Panc1 (cell line): Measurements from ENCODE around the gene CLIC1. TPM values are rescaled to one million over a fixed set of nuclear protein-coding genes. Genes with fewer than 3 reads are reported as not detected.

Experiments used
- ATAC-seq: fragments of 200-7000 bp; cut with Tn5 transposase; 2 replicates; pipeline ENCODE4 v1.9.1; 2020; ENCODE audit warnings: mild to moderate bottlenecking, moderate library complexity
- BruUV-seq: library from RNA; stranded (reverse); fragments of 400-500 nt; replicated peaks from 2 replicates; lab custom pipeline; 2021; lab: Mats Ljungman, UMichigan
- CTCF ChIA-PET: fragments of 300-600 bp; sonication (Branson Sonifier 250); formaldehyde crosslinking; loops from one replicate; lab custom pipeline; 2022; ENCODE audit warnings: antibody characterized with exemption; lab: Charles Lee
- POLR2A ChIA-PET: fragments of 300-600 bp; sonication (Branson Sonifier 250); formaldehyde crosslinking; loops from one replicate; lab custom pipeline; 2022; ENCODE audit warnings: antibody characterized with exemption; lab: Charles Lee
- DNase-seq: peaks from one replicate; pipeline ENCODE4 v3.0.0-alpha.2; 2010; ENCODE audit warnings: low read depth, low spot score
- H3K27ac ChIP-seq: 2 replicates; pipeline ENCODE4 v1.5.1; 2011; ENCODE audit warnings: mild to moderate bottlenecking, low read length, inconsistent platforms
- H3K27me3 ChIP-seq: fragments of 200-500 bp; sonication (Bioruptor generic); 2 replicates; pipeline ENCODE4 v1.6.0; 2014; ENCODE audit warnings: low read length, inconsistent platforms; ENCODE audit not compliant: control insufficient read depth, insufficient read depth
- H3K36me3 ChIP-seq: fragments of 200-500 bp; sonication (Bioruptor generic); 2 replicates; pipeline ENCODE4 v1.5.1; 2014; ENCODE audit warnings: inconsistent platforms, mild to moderate bottlenecking, low read length, moderate library complexity; ENCODE audit not compliant: control insufficient read depth, insufficient read depth
- H3K4me1 ChIP-seq: 2 replicates; pipeline ENCODE4 v1.5.1; 2011; ENCODE audit warnings: inconsistent platforms, mild to moderate bottlenecking, low read length, moderate library complexity; ENCODE audit not compliant: control insufficient read depth, insufficient read depth
- H3K4me3 ChIP-seq, 2 experiments: 2 replicates each; pipeline ENCODE4 v1.5.1; 2011 to 2012; ENCODE audit warnings: low read depth in 2 of 2, low read length in 2 of 2, mild to moderate bottlenecking in 2 of 2, inconsistent platforms in 1 of 2, moderate library complexity in 1 of 2
- H3K9me3 ChIP-seq: fragments of 200-500 bp; sonication (Bioruptor generic); 2 replicates; pipeline ENCODE4 v1.5.1; 2014; ENCODE audit warnings: low read depth, mild to moderate bottlenecking, inconsistent platforms, low read length, moderate library complexity; ENCODE audit not compliant: control insufficient read depth, insufficient read depth
- POLR2AphosphoS5 ChIP-seq: IDR thresholded peaks from 2 replicates; pipeline ENCODE4 v1.6.1; 2012; ENCODE audit warnings: mild to moderate bottlenecking, low read depth, low read length, moderate library complexity
- SIN3A ChIP-seq: IDR thresholded peaks from 2 replicates; pipeline ENCODE4 v1.6.1; 2012; ENCODE audit warnings: low read depth, mild to moderate bottlenecking, low read length, moderate library complexity, borderline replicate concordance; ENCODE audit not compliant: insufficient read depth
- TCF7L2 ChIP-seq: IDR thresholded peaks from 2 replicates; pipeline ENCODE4 v1.6.1; 2011; ENCODE audit warnings: mild to moderate bottlenecking, low read depth, low read length, inconsistent platforms
- in situ Hi-C: cut with HindIII; loops from 2 replicates; pipeline ENCODE4 v1.10.0; 2016; ENCODE audit warnings: low sequenced_read_pairs, low pct_unique_long_range_greater_than_20kb
- intact Hi-C: fragments of 100-400 bp; cut with micrococcal nuclease; formaldehyde crosslinking; loops from one replicate; pipeline ENCODE4 v1.10.0; 2022; ENCODE audit not compliant: unreplicated experiment
- total RNA-seq: library from RNA; stranded (reverse); gene quantifications from one replicate; pipeline ENCODE4 v1.2.1, GENCODE V29; 2021; ENCODE audit not compliant: unreplicated experiment
- TF ChIP-seq, protein P1 (sequence below), 2 experiments: IDR thresholded peaks; 2 replicates each; pipeline ENCODE4 v1.6.1; 2011 to 2012; ENCODE audit warnings: low read depth in 2 of 2, control low read depth in 1 of 2, low read length in 1 of 2, mild to moderate bottlenecking in 1 of 2, moderate library complexity in 1 of 2; ENCODE audit not compliant: insufficient read depth in 1 of 2
- TF ChIP-seq, protein P2 (sequence below): fragments of 450-650 bp; IDR thresholded peaks from 2 replicates; pipeline ENCODE4 v1.5.1; 2017; ENCODE audit warnings: mild to moderate bottlenecking

Gene CLIC1
- total RNA-seq, 1 experiment from 2014 or later: 583 TPM

DNA sequence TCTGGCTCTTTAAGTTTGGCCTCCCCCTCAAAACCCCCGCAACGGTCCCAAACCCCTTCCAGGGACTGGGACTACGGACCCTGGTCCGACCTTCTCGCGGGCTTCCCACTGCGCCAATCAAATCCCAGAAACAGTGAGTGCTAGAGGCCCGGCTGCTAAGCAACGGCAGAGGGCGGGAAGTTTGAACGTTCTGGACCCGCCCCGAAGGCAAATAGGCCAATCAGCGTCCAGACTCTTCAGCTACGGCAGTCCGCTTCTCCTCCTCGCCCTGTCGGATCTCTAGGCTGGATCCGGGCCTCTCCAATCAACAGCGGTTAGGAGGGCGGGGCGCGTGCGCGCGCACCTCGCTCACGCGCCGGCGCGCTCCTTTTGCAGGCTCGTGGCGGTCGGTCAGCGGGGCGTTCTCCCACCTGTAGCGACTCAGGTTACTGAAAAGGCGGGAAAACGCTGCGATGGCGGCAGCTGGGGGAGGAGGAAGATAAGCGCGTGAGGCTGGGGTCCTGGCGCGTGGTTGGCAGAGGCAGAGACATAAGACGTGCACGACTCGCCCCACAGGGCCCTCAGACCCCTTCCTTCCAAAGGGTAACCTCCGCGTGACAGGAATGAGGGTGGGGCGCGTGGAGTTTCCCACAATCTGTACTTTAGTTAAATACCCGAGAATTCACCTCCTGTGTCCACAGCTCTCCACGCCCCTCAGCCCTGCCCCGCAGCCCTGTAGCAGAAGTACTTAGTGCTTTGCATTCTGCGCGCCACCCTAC is 3.5 kb upstream of the CLIC1 start, which contains the start of gene MSH5:
MSH5 (plus strand) TSS at position 367 of the 758 bp plus-strand sequence. CDS start 462 bp downstream, outside the sequence.
- Histone ChIP-seq H3K36me3 (peaks cover 7% of the 10 kb centered on the region; the same call in 1 of the 2 replicates), H3K9me3 (no peaks in the 10 kb centered on the region), H3K4me3 (peak within 1 kb of the TSS; percentile 79 to 90), H3K27ac (peak within 1 kb of the TSS; percentile 100), H3K27me3 (no peaks in the 10 kb centered on the region), H3K4me1 (peaks cover 32% of the 10 kb centered on the region)
- in situ Hi-C loops: no loop called here
- ATAC-seq (peak; percentile 87), DNase-seq (peak; percentile 96)
- intact Hi-C loops: loop anchor here (10.0 kb wide), 1 partner anchor 95 kb away; no protein-coding TSS in a partner anchor
- BruUV-seq: TSS peak; percentile 87
- ChIA-PET CTCF (interaction anchor here (0.7 to 1.4 kb wide), 2 partner anchors 30 to 90 kb away, joined by 4 to 5 read pairs; no protein-coding TSS in a partner anchor), POLR2A (interaction anchor here (0.5 to 1.5 kb wide), 3 partner anchors 9 to 80 kb away, joined by 3 to 6 read pairs (median 5); no protein-coding TSS in a partner anchor)
- peak; percentile 76 for TF ChIP-seq POLR2AphosphoS5
- TF ChIP-seq, protein P1, sequence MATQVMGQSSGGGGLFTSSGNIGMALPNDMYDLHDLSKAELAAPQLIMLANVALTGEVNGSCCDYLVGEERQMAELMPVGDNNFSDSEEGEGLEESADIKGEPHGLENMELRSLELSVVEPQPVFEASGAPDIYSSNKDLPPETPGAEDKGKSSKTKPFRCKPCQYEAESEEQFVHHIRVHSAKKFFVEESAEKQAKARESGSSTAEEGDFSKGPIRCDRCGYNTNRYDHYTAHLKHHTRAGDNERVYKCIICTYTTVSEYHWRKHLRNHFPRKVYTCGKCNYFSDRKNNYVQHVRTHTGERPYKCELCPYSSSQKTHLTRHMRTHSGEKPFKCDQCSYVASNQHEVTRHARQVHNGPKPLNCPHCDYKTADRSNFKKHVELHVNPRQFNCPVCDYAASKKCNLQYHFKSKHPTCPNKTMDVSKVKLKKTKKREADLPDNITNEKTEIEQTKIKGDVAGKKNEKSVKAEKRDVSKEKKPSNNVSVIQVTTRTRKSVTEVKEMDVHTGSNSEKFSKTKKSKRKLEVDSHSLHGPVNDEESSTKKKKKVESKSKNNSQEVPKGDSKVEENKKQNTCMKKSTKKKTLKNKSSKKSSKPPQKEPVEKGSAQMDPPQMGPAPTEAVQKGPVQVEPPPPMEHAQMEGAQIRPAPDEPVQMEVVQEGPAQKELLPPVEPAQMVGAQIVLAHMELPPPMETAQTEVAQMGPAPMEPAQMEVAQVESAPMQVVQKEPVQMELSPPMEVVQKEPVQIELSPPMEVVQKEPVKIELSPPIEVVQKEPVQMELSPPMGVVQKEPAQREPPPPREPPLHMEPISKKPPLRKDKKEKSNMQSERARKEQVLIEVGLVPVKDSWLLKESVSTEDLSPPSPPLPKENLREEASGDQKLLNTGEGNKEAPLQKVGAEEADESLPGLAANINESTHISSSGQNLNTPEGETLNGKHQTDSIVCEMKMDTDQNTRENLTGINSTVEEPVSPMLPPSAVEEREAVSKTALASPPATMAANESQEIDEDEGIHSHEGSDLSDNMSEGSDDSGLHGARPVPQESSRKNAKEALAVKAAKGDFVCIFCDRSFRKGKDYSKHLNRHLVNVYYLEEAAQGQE (IDR thresholded peaks at IDR 0.05; ENCODE audit: insufficient read depth in 1 of 2, low read depth in 2 of 2, low read length in 1 of 2): no peak
- TF ChIP-seq, protein P2, sequence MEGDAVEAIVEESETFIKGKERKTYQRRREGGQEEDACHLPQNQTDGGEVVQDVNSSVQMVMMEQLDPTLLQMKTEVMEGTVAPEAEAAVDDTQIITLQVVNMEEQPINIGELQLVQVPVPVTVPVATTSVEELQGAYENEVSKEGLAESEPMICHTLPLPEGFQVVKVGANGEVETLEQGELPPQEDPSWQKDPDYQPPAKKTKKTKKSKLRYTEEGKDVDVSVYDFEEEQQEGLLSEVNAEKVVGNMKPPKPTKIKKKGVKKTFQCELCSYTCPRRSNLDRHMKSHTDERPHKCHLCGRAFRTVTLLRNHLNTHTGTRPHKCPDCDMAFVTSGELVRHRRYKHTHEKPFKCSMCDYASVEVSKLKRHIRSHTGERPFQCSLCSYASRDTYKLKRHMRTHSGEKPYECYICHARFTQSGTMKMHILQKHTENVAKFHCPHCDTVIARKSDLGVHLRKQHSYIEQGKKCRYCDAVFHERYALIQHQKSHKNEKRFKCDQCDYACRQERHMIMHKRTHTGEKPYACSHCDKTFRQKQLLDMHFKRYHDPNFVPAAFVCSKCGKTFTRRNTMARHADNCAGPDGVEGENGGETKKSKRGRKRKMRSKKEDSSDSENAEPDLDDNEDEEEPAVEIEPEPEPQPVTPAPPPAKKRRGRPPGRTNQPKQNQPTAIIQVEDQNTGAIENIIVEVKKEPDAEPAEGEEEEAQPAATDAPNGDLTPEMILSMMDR: no peak
- peak; percentile 11; the same call in 1 of the 2 replicates for TF ChIP-seq TCF7L2
- peak; percentile 78; the same call in 1 of the 2 replicates for TF ChIP-seq SIN3A

DNA sequence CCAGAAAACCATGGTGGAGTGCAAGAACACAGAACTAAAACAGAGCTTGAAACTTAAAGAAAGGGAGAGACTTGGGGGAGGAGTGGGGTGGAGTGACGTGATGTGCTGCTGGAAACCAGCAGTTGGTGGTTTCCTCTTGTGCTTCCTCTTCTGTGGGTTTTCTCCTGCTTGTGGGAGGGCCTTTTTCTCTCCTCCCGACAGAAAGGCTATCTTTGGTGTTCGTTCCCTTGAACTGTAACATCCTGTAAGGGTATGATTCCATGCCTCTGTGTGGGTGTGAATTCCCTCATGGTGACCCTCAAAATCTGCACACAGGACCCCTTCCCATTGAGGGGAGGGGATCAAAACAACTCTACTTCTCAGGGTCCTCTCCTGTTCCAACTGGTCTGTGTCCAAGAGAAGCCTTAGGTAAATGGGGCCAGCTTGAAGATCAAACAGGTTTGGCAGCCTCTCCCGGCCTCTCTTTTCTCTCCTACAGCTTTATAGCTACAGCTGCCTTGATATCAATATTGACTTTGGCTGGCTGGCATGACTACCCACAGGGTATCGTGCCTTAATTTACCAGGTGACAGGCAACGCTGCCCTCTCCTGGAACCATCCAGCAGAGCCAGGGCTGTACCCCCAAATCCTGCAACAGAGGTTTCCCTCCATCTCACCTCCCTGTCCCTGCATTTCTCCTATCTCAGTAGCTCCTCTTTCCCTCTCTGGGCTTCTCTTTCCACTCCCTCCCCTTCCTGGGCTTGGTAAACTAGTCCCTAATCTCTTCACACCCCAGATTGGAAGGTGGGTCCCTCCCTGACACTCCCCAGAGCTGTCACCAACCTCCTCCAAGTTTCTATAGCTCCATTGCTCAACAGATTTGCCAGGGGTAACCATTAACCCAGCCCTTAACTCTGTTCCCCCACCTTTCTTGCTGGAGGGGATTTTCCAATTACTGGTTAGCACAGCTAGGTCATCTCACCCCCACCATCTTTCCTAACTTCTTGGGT is 2.0 kb upstream of the CLIC1 start:
- in situ Hi-C loops: no loop called here
- no peak for DNase-seq
- intact Hi-C loops: loop anchor here (10.0 kb wide), 1 partner anchor 97 kb away; no protein-coding TSS in a partner anchor
- Histone ChIP-seq H3K9me3 (no peaks in the 10 kb centered on the region), H3K27ac (peak overlapping the region; percentile 100), H3K4me1 (peaks cover 44% of the 10 kb centered on the region), H3K36me3 (peaks cover 12% of the 10 kb centered on the region), H3K27me3 (no peaks in the 10 kb centered on the region), H3K4me3 (peak overlapping the region; percentile 6 to 90; a peak in 3 of 4 replicates)
- peak; percentile 35 for ATAC-seq
- TF ChIP-seq TCF7L2 (peak; percentile 93), POLR2AphosphoS5 (0 out of 2 replicates have a peak, but pooled peaks have one; percentile 59)
- TF ChIP-seq, protein P1 (IDR thresholded peaks at IDR 0.05; ENCODE audit: insufficient read depth in 1 of 2, low read depth in 2 of 2, low read length in 1 of 2): no peak
- TF ChIP-seq, protein P2: no peak
- POLR2A ChIA-PET: interaction anchor here (0.6 to 1.7 kb wide), 6 partner anchors 14 to 161 kb away, joined by 3 to 9 read pairs (median 4); no protein-coding TSS in a partner anchor
- BruUV-seq: no TSS peak
- CTCF ChIA-PET: interaction anchor here (0.6 to 1.4 kb wide), 3 partner anchors 8 to 94 kb away, joined by 3 to 4 read pairs (median 3); no protein-coding TSS in a partner anchor
